Epithelial cell of proximal tubule (primary cell): ENCODE results near the gene LRMDA. TPM values are rescaled to one million over a fixed set of nuclear protein-coding genes. Genes with fewer than 3 reads are reported as not detected.

ENCODE experiments used
- DNase-seq: peaks from one replicate; pipeline ENCODE4 v3.0.0-alpha.2; 2011; ENCODE audit warnings: low read depth
- H3K4me3 ChIP-seq: 2 replicates; pipeline ENCODE4 v1.5.1; 2011; ENCODE audit warnings: low read depth, mild to moderate bottlenecking, low read length
- total RNA-seq: library from RNA; depleted of rRNA; stranded (reverse); fragments of >200 nt; gene quantifications from 2 replicates; pipeline ENCODE4 v1.2.3, GENCODE V29; 2015
- TF ChIP-seq, protein P1 (sequence below): conservative IDR thresholded peaks from 2 replicates; pipeline ENCODE4 v1.5.1; 2012; ENCODE audit warnings: low read depth, mild to moderate bottlenecking, low read length

Gene LRMDA
- total RNA-seq, 1 donor from 2014 or later: 0.75 TPM

DNA sequence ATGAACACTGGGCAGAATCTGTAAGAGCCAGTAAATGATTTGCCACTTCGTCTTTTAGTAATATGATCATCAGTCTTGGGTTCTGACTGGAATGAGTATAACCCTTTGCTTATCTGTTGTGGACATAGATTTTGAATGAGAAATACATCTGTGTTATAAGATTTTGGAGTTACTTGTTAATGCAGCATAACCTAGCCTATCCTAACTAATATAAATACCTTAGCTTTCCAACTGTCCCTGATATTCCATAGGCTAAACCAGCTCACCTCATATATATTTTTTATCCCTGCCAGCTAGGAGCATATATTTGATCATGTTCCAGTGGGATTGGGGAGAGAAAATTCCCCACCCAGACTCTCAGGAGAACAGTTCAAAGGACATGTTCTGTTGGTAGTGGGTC lies 15.1 kb downstream of the LRMDA start:
- no peak overlapping the region for H3K4me3 ChIP-seq
- TF ChIP-seq, protein P1, sequence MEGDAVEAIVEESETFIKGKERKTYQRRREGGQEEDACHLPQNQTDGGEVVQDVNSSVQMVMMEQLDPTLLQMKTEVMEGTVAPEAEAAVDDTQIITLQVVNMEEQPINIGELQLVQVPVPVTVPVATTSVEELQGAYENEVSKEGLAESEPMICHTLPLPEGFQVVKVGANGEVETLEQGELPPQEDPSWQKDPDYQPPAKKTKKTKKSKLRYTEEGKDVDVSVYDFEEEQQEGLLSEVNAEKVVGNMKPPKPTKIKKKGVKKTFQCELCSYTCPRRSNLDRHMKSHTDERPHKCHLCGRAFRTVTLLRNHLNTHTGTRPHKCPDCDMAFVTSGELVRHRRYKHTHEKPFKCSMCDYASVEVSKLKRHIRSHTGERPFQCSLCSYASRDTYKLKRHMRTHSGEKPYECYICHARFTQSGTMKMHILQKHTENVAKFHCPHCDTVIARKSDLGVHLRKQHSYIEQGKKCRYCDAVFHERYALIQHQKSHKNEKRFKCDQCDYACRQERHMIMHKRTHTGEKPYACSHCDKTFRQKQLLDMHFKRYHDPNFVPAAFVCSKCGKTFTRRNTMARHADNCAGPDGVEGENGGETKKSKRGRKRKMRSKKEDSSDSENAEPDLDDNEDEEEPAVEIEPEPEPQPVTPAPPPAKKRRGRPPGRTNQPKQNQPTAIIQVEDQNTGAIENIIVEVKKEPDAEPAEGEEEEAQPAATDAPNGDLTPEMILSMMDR: no peak
- DNase-seq: no peak

DNA sequence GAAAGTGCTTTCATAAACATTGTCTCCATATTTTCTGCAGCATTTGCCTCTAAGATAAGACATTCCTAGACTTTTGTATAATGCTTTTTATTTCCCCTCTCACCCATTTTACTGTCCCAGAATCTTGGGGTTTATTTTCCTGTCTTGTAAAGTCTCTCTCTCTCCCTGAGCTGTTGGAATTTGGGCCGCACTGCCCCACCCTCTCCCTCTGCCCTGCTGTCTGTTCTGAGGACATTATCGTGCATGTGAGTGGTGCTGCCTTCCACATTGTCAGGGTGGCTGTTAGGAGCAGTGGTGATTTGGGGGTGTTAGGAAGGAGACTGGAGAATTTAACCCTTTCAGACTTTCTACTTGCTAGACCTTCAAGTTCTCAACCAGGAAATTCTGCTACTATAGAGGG lies 16.7 kb downstream of the LRMDA start:
- TF ChIP-seq, protein P1: no peak

DNA sequence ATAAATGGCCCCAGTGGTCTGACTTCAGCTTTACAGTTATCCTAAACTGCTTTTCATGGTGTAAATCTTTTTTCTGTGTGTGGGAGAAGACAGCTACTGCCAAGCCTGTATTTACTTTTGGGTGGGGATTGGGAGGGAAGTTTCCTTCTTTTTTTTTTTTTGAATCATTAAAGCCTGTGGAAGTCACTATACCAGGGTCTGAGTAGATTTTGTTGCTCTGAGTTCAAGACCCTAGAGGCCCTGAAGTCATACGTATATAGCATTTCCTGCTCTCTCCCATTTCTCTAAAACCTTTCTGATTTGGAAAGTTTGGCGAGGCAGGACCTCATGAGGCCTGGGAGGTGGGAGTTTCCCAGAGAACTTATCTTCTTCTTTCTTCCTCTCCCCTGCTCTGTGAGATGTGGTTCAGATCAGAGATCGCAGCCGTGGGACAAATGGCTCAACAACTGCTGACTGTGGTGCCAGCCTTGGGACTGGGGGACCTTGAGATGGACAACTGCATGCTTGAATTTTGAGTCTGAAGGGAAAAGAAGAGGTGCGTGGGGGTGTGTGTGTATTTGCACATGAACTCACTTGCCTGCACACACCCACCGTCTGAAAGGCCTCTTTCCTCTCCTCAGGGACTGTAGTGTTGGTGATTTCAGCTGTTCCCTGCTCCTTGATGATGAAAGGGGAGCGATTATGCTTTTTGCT lies 18.1 kb downstream of the LRMDA start:
- TF ChIP-seq, protein P1: no peak
- no peak for DNase-seq

More for the DNA sequence above, 16.7 kb downstream of the LRMDA start:
- H3K4me3 ChIP-seq: no peak overlapping the region
- DNase-seq: no peak

DNA sequence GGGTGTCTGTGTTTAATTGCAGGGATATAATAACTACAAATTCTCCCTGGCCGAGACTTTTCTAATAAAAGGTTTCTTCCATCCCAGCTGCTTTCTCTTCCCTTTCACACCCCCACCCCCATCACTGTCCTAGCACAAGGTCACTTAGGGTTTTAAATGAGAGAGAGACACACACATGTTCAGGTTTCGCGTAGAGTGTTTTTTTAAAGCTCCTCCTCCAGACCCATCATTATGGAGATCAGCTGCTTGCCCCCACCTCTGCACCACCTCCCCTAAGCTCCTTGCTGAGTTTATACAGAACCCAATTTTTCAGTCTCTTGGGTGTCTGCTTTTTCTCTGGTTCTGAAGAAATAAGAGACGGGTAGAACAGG lies 18.6 kb downstream of the LRMDA start:
- H3K4me3 ChIP-seq: no peak overlapping the region
- no peak for DNase-seq
- TF ChIP-seq, protein P1: no peak

More for the DNA sequence above, 18.1 kb downstream of the LRMDA start:
- H3K4me3 ChIP-seq: no peak overlapping the region

DNA sequence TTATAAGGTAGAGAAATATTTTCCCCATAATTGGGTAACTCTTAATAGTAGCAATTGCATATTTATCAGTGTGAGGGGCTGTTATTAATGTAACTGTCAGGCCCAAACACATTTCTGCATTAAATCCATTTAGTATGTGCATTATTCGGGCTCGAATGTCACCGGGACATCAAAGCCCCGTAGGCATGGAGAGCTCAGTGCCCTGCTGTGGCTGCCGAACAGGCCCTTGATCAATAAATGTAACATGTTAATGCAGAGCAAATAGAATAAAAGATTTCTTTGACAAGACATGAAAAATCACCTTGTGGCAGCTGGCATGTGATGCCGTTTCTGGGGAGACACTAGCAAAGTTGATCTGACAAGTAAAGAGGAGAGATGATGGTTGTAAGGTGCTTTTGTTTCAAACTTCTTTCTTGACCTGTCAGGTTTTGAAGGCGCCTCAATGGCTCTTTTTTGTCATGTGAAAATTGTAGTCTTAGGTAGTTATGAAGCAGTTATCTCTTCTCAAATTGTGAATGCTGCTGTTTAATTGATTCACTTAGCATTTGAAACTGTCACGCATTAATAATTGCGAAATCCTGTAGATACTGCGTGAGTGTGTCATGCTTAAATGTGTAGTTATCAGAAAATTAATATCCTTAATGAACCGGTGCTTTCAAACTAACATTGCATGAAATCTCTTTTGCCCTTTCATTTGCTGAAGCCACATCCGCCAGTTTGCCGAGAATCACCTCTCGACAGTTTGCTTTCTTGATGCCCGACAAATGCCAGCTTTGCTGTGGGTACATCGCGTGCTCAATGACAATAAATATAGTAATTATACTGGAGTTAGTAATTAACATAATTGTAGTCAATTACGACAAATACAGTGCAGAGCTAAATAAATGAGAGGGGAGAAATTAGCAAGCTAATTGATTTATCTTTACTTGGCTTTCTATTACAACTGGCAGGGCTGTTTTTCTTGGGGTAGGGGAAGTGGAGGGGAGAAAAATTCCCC lies 19.5 kb downstream of the LRMDA start:
- DNase-seq: no peak
- TF ChIP-seq, protein P1: no peak
- no peak overlapping the region for H3K4me3 ChIP-seq

DNA sequence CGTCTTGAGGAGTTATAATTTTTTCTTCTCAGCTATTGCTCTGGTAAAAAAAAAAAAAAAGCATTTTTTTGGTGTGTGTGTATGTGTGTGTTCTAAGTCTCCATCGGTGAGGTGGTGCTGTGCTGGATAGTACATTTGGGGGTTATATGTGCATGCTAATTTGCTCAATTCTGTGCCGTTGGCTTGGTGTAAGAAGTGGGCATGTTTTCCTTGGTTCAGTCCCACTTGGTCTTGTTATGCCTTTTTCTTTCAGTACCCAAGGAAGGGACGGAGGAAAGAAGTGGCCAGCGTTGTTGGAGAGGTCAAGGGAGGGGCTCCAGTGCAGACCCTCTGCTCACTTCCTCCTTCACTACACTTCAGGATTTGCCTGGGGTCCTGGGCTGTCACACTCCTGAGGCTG lies 20.4 kb downstream of the LRMDA start:
- no peak for DNase-seq
- H3K4me3 ChIP-seq: no peak overlapping the region
- TF ChIP-seq, protein P1: no peak
